Measurements from ENCODE around the gene FAM111A. TPM values are rescaled to one million over a fixed set of nuclear protein-coding genes. Genes with fewer than 3 reads are reported as not detected.

FAM111A gene
- total RNA-seq, 1 donor from 2014 or later: 13.1 TPM

DNA sequence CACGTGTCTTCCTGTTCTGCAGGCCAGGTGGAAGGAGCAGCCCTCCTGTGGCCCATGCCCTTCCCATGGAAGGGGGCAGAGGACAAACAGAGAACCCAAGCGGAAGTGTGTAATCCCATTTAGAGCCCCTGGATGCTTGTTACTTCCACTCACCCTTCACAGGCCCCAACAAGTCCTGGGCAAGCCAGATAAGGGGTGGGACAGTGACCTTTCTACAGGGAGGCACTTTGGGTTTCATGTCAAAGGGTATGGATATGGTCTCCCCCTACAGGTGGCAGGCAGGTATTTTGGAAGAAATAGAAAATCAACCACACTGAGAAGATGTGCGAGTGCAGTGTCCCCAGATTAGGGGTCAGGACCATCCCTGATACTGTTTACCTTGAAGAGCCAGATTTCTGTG is 58.7 kb downstream of the FAM111A start:
- FAIRE-seq (no peak), DNase-seq (ENCODE audit: low read depth) (no peak)
- Histone ChIP-seq H3K4me2 (ENCODE audit: low read length) (no peak overlapping the region), H3K9me3 (ENCODE audit: insufficient read depth, low read depth, low read length) (no peaks in the 10 kb centered on the region), H3K27me3 (ENCODE audit: insufficient read depth, low read length) (peaks cover 22% of the 10 kb centered on the region), H3K79me2 (ENCODE audit: insufficient read depth, low read length) (no peaks in the 10 kb centered on the region), H3K27ac (ENCODE audit: low read depth, low read length) (no peak overlapping the region), H3K4me1 (ENCODE audit: insufficient read depth, low read length) (peaks cover 7% of the 10 kb centered on the region), H3K9ac (ENCODE audit: low read length) (no peak overlapping the region), H2AFZ (ENCODE audit: low read depth, low read length) (no peak overlapping the region), H3K36me3 (ENCODE audit: insufficient read depth, low read length) (no peaks in the 10 kb centered on the region), H4K20me1 (ENCODE audit: insufficient read depth, low read length) (no peaks in the 10 kb centered on the region), H3K4me3 (ENCODE audit: insufficient read depth, low read depth, low read length) (no peak overlapping the region)
- peaks cover 5% of the 10 kb centered on the region for H3K9me3 Mint-ChIP-seq (ENCODE audit: unreplicated experiment)
- no peak overlapping the region for H3K4me3 Mint-ChIP-seq (ENCODE audit: unreplicated experiment)
- no peaks in the 10 kb centered on the region for H3K27me3 Mint-ChIP-seq (ENCODE audit: low read depth, unreplicated experiment)
- peaks cover 21% of the 10 kb centered on the region for H3K4me1 Mint-ChIP-seq (ENCODE audit: low read depth, unreplicated experiment)
- no peak overlapping the region for H3K27ac Mint-ChIP-seq (ENCODE audit: unreplicated experiment)
- H3K36me3 Mint-ChIP-seq (ENCODE audit: low read depth, unreplicated experiment): peaks cover 47% of the 10 kb centered on the region
- TF ChIP-seq EZH2 (IDR thresholded peaks at IDR 0.05; ENCODE audit: insufficient read depth, low read length): no peak
- TF ChIP-seq, protein P1, sequence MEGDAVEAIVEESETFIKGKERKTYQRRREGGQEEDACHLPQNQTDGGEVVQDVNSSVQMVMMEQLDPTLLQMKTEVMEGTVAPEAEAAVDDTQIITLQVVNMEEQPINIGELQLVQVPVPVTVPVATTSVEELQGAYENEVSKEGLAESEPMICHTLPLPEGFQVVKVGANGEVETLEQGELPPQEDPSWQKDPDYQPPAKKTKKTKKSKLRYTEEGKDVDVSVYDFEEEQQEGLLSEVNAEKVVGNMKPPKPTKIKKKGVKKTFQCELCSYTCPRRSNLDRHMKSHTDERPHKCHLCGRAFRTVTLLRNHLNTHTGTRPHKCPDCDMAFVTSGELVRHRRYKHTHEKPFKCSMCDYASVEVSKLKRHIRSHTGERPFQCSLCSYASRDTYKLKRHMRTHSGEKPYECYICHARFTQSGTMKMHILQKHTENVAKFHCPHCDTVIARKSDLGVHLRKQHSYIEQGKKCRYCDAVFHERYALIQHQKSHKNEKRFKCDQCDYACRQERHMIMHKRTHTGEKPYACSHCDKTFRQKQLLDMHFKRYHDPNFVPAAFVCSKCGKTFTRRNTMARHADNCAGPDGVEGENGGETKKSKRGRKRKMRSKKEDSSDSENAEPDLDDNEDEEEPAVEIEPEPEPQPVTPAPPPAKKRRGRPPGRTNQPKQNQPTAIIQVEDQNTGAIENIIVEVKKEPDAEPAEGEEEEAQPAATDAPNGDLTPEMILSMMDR (IDR thresholded peaks at IDR 0.05; ENCODE audit: insufficient read depth, low read depth, low read length): no peak

Other genes with a start within 250 kb of the FAM111A start
- 0.41 TPM in 1 of 2 replicates, not detected in the other for gene GLYATL1, start 203.4 kb upstream of the FAM111A start, total RNA-seq
- gene GLYATL1B, start 56.5 kb upstream of the FAM111A start, total RNA-seq: not detected in 2 replicates
- gene FAM111B, start 35.6 kb upstream of the FAM111A start, total RNA-seq: 0.72 and 0.95 TPM in 2 replicates
- 16.1 and 19.5 TPM in 2 replicates for gene DTX4, start 29.3 kb downstream of the FAM111A start, total RNA-seq
- not detected in 2 replicates for gene MPEG1, start 70.1 kb downstream of the FAM111A start, total RNA-seq
- gene OR5AN1, start 216.0 kb downstream of the FAM111A start, total RNA-seq: not detected in 2 replicates

Measured in astrocyte (in vitro differentiated cells and primary cell).